NCI-H82 (cell line): Measurements from ENCODE around the gene TXNDC17.
"Not testable (repeated sequence)": the region's sequence is repeated elsewhere in the genome, so short reads cannot be mapped to it uniquely, and the experiment has no call there.

Experiments
- DNase-seq: peaks from one replicate; lab custom pipeline; 2025; lab: John Stamatoyannopoulos, UW

Gene TXNDC17

DNA sequence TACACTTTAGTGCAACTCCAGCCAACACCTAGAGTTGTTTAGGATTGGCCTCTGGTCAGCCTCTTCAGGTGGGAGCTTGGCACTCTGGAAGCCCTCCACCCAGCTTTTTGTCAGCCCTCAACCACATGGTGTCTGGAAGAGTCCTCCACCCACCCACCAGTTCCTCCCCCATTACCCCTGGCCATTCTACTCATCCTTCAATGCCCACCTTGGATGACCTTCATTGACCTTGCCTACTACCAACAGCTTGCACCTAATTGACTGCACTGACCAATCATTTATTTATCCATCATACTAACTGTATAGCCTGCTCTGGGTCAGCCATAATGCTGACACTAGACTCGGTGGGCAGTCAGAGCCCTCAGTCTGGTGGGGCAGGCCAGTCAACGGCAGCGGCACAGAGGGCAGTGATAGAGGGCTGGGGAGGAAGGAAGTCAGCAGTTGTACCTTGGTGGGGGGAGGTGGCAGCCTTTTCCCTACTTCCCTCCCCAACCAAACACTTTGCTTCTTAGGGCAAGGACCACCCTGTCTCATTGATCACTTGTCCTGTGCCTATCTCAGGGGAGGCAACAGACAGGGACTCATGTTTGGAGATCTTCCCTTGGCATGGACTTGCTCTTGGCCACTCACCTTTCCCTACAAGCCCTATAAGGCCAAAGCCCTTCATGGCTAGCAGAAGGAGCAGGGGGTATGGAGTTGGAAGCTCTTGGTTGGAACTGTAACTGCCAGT lies 43.0 kb downstream of the TXNDC17 start:
- DNase-seq = no peak

GRCh38 chr17:6684460-6684783 lies 43.6 kb downstream of the TXNDC17 start:
- DNase-seq = no peak

GRCh38 chr17:6684881-6685767 lies 44.3 kb downstream of the TXNDC17 start:
- no peak for DNase-seq

DNA sequence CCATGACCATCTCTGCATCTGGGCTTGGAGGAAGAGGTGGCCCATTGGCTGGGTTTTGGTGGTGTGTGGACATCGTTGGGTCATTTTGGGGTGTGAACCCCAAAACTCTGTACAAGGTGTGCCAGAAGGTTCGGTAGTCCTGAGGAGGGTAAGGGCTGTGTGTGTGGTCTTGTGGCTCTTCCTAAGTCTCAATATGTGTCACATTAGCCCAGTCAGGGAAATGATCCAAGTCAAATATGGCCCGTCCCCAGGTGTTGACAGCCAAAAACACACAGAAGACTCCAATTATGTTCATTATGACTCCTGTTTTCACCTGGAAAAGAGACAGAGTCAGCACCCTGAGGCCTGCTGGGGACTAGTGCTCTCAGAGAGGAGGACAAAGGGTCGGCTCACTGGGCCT lies 45.2 kb downstream of the TXNDC17 start:
- DNase-seq = no peak

GRCh38 chr17:6688944-6689343 lies 48.1 kb downstream of the TXNDC17 start:
- DNase-seq = no peak

GRCh38 chr17:6690641-6691040 lies 49.8 kb downstream of the TXNDC17 start:
- DNase-seq = no peak

GRCh38 chr17:6691546-6691945 lies 50.7 kb downstream of the TXNDC17 start:
- DNase-seq = no peak

- not testable (repeated sequence) for DNase-seq
Observed at GRCh38 chr17:6691958-6692357, 51.1 kb downstream of the TXNDC17 start.
